NCI-H146 treated with DMSO at 0.1 percent for 48 hours (cell line): ENCODE data around the gene CPNE5.

Experiments used
- DNase-seq: peaks from one replicate; lab custom pipeline; 2025; ENCODE audit not compliant: unreplicated experiment; lab: John Stamatoyannopoulos, UW

The CPNE5 gene

GRCh38 chr6:36836111-36837021 is 2.9 kb downstream of the CPNE5 start:
- no peak for DNase-seq

GRCh38 chr6:36834576-36835341 is 4.5 kb downstream of the CPNE5 start:
- no peak for DNase-seq

- DNase-seq: no peak
These were observed 6.0 kb downstream of the CPNE5 start for GRCh38 chr6:36833182-36833789.

- DNase-seq: no peak
These were observed 6.9 kb downstream of the CPNE5 start for GRCh38 chr6:36832313-36832712.

GRCh38 chr6:36830577-36830976 is 8.7 kb downstream of the CPNE5 start:
- no peak for DNase-seq

- DNase-seq: no peak
These were observed 9.2 kb downstream of the CPNE5 start for GRCh38 chr6:36829919-36830544.

GRCh38 chr6:36827261-36828079 is 11.8 kb downstream of the CPNE5 start:
- DNase-seq: no peak

GRCh38 chr6:36826520-36827227 is 12.6 kb downstream of the CPNE5 start:
- DNase-seq: no peak

GRCh38 chr6:36825994-36826393 is 13.2 kb downstream of the CPNE5 start:
- no peak for DNase-seq

- DNase-seq: no peak
These were observed 13.8 kb downstream of the CPNE5 start for GRCh38 chr6:36825452-36825851.

- DNase-seq: no peak
These were observed 15.0 kb downstream of the CPNE5 start for GRCh38 chr6:36824253-36824652.

GRCh38 chr6:36823421-36824096 is 15.7 kb downstream of the CPNE5 start:
- DNase-seq: no peak

- DNase-seq: peak; percentile 73
These were observed 16.6 kb downstream of the CPNE5 start for GRCh38 chr6:36822506-36823269.

GRCh38 chr6:36821581-36822335 is 17.5 kb downstream of the CPNE5 start:
- no peak for DNase-seq

GRCh38 chr6:36820700-36821580 is 18.3 kb downstream of the CPNE5 start:
- DNase-seq: no peak

GRCh38 chr6:36818756-36819155 is 20.5 kb downstream of the CPNE5 start:
- DNase-seq: no peak

- DNase-seq: no peak
These were observed 21.4 kb downstream of the CPNE5 start for GRCh38 chr6:36817847-36818246.
